GM19025 (cell line): Measurements from ENCODE around the gene DAG1.

Experiments
- ATAC-seq: cut with Tn5 transposase; IDR thresholded peaks from one replicate; pipeline ENCODE4 v1.9.1; 2021; ENCODE audit warnings: mild to moderate bottlenecking, low read depth, moderate library complexity; ENCODE audit not compliant: unreplicated experiment

DAG1 gene

DNA sequence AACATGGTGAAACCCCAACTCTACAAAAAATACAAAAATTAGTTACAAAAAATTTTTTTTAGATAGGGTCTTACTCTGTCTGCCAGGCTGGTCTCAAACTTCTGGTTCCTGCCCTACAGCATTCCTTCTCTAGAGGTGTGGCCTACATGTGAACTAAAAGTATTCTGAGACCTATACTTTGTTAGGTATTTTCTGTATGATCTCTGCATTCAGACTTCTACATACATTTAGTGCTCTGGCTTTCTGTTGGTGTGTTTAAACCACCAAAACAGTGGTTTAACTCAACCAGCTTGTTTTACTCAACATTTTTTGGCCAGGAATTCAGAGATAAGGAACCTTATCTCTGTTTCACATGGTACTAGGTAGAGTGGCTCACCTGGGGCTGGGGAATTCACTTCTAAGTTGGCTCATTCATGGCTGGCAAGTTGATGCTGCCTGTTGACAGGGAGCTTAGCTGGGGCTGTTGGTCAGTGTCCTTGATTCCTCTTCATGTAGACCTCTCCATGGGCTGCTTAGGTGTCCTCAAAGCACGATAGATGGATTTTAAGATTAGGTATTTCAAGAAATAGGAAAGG is 42.8 kb downstream of the DAG1 start:
- no peak for ATAC-seq

- no peak for ATAC-seq
These were observed 43.5 kb downstream of the DAG1 start for GRCh38 chr3:49513494-49514124.

DNA sequence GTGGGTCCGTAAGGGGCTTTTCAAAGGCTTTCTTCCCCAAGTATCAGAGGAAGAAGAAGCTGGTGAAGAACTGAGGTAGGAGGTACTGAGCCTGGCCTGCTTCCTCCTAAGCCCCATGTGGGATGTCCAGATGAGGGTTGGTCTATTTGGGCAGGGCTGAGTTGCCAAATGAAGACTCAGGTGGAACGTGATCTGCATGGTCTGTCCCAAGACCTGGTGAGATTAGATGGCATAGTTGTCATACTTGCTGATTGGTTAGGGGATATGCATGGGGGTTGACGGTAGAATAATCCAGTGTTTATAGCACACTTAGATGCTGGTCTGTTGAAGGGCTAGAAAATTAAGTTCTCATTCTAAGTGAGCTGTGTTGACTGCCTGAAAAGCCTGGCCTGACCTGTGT is 47.9 kb downstream of the DAG1 start:
- ATAC-seq = no peak

DNA sequence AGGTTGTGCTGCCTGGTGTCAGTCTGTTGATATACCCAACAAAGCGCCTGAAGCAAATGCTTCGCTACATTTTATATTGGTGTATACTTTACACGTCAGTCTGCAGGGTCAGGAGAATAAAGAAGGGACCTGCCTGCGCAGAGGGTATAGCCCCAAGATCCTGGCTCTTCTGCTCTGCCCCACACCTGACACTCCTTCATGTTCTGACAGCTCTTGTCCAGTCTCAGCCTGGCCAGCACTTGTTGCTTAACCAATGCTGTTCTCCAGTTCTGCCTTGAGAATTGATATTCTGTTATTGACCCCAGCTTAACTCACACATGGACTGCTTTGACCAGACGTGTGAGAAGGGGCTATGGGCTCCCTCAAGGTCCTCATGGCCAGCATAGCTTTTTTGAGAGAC is 48.4 kb downstream of the DAG1 start:
- ATAC-seq = no peak

DNA sequence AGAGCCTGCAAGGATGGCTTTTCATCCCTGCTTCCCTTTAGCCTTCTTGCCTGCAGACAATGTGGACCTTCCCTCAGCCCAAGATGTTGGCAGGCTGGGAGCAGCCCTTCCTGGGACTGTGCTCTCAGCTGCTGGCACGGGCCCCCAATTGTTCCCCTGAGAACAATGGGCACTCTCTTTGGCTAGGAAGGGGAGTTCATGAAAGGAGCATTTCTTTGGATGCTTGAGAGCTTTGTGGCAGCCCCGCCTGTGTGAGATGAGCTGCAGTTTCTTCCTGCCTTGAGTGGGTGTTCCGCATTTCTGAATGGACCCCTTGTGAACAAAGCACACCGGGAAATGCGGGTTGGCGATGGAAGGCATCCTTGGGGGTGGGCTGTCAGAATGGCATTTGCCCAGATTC is 49.2 kb downstream of the DAG1 start:
- ATAC-seq = no peak

DNA sequence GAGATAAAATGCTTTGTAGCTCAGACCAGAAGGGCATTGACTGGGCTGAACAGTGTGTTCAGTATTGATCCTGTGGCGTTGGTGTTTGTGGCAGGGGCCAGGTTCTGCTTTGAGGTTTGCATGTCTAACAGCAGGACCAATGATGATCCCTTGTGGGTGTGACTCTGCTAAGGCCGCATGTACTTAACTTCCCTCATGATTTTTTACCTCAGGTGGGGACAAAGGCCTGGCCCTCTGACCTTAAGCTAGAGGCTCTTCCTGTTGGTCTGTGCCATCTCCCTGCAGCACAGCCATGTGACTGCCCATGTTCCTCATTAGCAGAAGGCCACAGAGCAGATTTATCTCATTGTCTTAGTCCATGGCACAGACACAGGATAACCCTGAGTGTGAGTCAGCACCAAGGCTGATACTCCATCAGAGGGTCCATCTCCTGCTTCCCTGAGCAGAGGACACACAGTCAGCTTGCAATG is 49.9 kb downstream of the DAG1 start:
- ATAC-seq = no peak

- no peak for ATAC-seq
These were observed 54.0 kb downstream of the DAG1 start for GRCh38 chr3:49523756-49524747.

- ATAC-seq = no peak
These were observed 59.5 kb downstream of the DAG1 start for GRCh38 chr3:49529567-49529966.

DNA sequence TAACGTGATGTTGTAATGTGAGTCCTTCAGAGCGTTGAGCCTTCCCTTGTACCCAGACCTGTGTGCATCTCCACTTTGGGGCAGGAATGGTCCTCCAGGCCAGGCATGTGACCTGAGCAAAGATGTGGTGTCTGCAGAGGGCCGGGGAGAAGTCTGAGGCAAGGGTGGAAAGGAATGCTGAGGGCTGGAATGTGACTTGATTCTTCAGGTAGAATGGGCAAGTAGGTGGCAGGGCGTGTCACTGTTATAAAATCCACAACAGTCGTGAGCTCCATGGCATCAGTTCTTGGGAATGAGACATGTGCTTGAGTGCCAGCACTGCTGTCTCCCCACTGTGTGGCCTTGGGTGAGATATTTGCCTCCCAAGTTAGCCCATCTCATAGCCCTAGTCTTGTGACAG is 60.2 kb downstream of the DAG1 start:
- ATAC-seq = no peak

GRCh38 chr3:49530701-49531100 is 60.6 kb downstream of the DAG1 start:
- no peak for ATAC-seq

- no peak for ATAC-seq
These were observed 61.2 kb downstream of the DAG1 start for GRCh38 chr3:49531218-49531617.

GRCh38 chr3:49531715-49532114 is 61.6 kb downstream of the DAG1 start:
- no peak for ATAC-seq

GRCh38 chr3:49533031-49533430 is 63.0 kb downstream of the DAG1 start:
- ATAC-seq = no peak

DNA sequence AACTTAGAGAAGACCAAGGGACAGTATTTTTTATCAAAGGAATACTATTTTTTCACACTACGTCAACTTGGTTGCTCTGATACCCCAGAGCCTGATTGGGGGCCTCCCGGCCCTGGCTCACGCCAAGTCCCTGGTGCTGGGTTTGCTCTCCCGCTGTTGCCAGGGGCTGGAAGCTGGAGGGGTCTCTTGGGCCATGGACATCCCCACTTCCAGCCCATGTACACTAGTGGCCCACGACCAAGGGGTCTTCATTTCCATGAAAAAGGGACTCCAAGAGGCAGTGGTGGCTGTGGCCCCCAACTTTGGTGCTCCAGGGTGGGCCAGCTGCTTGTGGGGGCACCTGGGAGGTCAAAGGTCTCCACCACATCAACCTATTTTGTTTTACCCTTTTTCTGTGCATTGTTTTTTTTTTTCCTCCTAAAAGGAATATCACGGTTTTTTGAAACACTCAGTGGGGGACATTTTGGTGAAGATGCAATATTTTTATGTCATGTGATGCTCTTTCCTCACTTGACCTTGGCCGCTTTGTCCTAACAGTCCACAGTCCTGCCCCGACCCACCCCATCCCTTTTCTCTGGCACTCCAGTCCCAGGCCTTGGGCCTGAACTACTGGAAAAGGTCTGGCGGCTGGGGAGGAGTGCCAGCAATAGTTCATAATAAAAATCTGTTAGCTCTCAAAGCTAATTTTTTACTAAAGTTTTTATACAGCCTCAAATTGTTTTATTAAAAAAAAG is 63.9 kb downstream of the DAG1 start:
- no peak for ATAC-seq

DNA sequence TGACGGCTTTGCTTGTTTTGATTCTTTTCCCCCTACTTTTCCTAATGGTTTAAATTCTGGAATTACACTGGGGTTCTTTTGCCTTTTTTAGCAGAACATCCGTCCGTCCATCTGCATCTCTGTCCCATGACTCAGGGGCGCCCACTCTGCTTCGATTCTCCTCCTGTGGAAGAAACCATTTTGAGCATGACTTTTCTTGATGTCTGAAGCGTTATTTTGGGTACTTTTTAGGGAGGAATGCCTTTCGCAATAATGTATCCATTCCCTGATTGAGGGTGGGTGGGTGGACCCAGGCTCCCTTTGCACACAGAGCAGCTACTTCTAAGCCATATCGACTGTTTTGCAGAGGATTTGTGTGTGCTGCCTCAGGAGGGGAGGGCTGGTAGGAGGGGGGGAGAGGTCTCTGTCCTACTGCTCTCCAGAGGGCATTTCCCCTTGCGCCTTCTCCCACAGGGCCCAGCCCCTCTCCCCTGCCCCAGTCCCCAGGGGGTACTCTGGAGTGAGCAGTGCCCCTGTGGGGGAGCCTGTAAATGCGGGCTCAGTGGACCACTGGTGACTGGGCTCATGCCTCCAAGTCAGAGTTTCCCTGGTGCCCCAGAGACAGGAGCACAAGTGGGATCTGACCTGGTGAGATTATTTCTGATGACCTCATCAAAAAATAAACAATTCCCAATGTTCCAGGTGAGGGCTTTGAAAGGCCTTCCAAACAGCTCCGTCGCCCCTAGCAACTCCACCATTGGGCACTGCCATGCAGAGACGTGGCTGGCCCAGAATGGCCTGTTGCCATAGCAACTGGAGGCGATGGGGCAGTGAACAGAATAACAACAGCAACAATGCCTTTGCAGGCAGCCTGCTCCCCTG is 64.7 kb downstream of the DAG1 start:
- no peak for ATAC-seq

GRCh38 chr3:49535971-49536874 is 66.2 kb downstream of the DAG1 start:
- ATAC-seq = no peak

DNA sequence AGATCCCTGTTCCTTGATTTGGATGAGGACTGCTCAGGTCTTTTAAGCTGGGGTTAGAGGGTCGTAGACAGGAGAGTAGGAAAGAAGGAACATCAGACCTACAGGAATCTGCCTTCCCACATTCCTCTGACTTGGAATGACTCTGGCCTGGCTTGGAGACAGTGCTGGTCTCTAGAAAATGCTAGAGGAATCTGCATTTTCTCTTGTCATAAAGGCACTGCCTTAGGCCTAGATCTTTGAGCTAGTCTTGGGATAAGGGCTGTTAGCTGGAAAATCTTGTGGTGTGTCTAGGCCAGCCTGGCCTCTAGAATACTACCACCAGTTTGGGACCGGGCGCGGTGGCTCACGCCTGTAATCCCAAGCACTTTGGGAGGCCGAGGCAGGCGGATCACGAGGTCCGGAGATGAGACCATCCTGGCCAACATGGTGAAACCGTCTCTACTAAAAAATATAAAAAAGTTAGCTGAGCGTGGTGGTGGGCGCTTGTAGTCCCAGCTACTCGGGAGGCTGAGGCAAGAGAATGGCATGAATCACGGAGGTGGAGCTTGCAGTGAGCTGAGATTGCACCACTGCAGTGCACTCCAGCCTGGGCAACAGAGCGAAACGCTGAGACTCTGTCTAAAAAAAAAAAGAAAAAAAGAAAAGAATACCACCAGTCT is 66.9 kb downstream of the DAG1 start:
- no peak for ATAC-seq
